ENCODE measurements around the gene NPAS2.

NPAS2 gene

DNA sequence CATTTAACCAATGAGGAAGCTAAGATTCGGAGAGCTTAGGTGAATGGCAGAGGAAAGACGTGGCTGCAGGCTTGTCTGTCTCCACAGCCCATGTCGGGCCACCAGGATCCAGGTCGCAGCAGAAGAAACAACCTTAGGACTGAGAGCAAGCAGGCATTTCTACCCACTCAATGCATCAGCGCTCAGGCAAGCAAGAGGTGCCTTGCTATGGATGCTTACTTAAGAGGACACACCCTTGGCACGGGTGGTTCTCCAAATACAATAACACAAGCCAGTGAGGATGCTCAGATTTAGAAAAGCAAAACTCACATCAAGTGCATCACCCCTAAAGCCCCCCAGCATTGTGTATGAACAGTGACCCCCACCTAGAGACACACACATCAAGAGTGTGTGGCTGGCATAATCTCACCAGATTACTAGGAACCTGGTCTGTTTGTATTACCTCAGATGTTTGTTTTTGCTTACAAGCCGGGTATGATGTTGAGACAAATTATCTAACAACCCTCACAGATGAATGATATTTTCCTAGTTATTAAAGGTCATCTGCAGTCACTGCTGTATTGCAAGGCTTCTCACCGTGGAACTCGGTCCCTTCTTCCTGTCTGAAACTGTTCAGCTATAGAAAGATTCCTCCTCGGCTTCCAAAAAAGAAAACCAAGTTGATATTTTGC is 34.2 kb upstream of the NPAS2 start:
- no peak overlapping the region for H3K27ac ChIP-seq (ENCODE audit: low read length)
- H2AFZ ChIP-seq (ENCODE audit: low read depth, low read length) = no peak overlapping the region
- H3K36me3 ChIP-seq (replicated peaks; ENCODE audit: low read depth, low read length) = no peaks in the 10 kb centered on the region
- no peaks in the 10 kb centered on the region for H3K79me2 ChIP-seq (ENCODE audit: low read length)
- H3K4me2 ChIP-seq (ENCODE audit: low read length) = no peak overlapping the region
- no peaks in the 10 kb centered on the region for H3K27me3 ChIP-seq (ENCODE audit: low read depth, low read length)
- H3K9ac ChIP-seq (ENCODE audit: low read length) = no peak overlapping the region
- no peak overlapping the region for H3K4me3 ChIP-seq (ENCODE audit: low read length)
- TF ChIP-seq, protein P1, sequence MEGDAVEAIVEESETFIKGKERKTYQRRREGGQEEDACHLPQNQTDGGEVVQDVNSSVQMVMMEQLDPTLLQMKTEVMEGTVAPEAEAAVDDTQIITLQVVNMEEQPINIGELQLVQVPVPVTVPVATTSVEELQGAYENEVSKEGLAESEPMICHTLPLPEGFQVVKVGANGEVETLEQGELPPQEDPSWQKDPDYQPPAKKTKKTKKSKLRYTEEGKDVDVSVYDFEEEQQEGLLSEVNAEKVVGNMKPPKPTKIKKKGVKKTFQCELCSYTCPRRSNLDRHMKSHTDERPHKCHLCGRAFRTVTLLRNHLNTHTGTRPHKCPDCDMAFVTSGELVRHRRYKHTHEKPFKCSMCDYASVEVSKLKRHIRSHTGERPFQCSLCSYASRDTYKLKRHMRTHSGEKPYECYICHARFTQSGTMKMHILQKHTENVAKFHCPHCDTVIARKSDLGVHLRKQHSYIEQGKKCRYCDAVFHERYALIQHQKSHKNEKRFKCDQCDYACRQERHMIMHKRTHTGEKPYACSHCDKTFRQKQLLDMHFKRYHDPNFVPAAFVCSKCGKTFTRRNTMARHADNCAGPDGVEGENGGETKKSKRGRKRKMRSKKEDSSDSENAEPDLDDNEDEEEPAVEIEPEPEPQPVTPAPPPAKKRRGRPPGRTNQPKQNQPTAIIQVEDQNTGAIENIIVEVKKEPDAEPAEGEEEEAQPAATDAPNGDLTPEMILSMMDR (IDR thresholded peaks at IDR 0.05; ENCODE audit: low read depth, low read length) = no peak
- TF ChIP-seq EZH2phosphoT487 (IDR thresholded peaks at IDR 0.05; ENCODE audit: low read depth) = no peak
- no peaks in the 10 kb centered on the region for H4K20me1 ChIP-seq (ENCODE audit: insufficient read depth, low read length)
- no peaks in the 10 kb centered on the region for H3K4me1 ChIP-seq (ENCODE audit: low read length)
- no peaks in the 10 kb centered on the region for H3K9me3 ChIP-seq (ENCODE audit: insufficient read depth, low read length)

GRCh38 chr2:100786297-100786658 is 33.7 kb upstream of the NPAS2 start:
- no peaks in the 10 kb centered on the region for H3K36me3 ChIP-seq (replicated peaks; ENCODE audit: low read depth, low read length)
- no peak overlapping the region for H3K27ac ChIP-seq (ENCODE audit: low read length)
- H4K20me1 ChIP-seq (ENCODE audit: insufficient read depth, low read length) = no peaks in the 10 kb centered on the region
- H3K4me3 ChIP-seq (ENCODE audit: low read length) = no peak overlapping the region
- no peak overlapping the region for H3K4me2 ChIP-seq (ENCODE audit: low read length)
- H3K9me3 ChIP-seq (ENCODE audit: insufficient read depth, low read length) = no peaks in the 10 kb centered on the region
- no peak for TF ChIP-seq EZH2phosphoT487 (IDR thresholded peaks at IDR 0.05; ENCODE audit: low read depth)
- TF ChIP-seq, protein P1 (IDR thresholded peaks at IDR 0.05; ENCODE audit: low read depth, low read length) = no peak
- H3K27me3 ChIP-seq (ENCODE audit: low read depth, low read length) = no peaks in the 10 kb centered on the region
- no peak overlapping the region for H3K9ac ChIP-seq (ENCODE audit: low read length)
- H3K4me1 ChIP-seq (ENCODE audit: low read length) = no peaks in the 10 kb centered on the region
- no peaks in the 10 kb centered on the region for H3K79me2 ChIP-seq (ENCODE audit: low read length)
- H2AFZ ChIP-seq (ENCODE audit: low read depth, low read length) = no peak overlapping the region

DNA sequence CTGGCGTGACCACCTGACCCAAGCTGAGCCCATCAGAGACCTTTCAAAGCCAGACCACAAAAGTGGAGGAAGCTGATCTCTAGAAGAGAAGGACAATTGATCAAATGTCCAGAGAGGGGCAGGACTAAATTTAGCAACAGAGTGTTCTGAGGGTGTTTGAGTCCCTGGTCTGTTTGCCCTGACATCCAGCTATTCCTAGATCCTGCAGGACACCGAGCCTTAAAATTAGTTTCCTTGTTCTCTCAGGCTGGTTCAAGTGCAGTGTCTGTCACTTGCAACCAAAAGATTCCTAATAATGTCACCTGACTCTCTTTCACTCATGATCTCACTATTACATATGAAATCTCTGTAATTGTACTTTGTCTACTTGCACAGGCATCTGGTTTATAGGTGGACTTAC is 33.0 kb upstream of the NPAS2 start:
- no peaks in the 10 kb centered on the region for H4K20me1 ChIP-seq (ENCODE audit: insufficient read depth, low read length)
- H3K9ac ChIP-seq (ENCODE audit: low read length) = no peak overlapping the region
- no peaks in the 10 kb centered on the region for H3K27me3 ChIP-seq (ENCODE audit: low read depth, low read length)
- no peaks in the 10 kb centered on the region for H3K9me3 ChIP-seq (ENCODE audit: insufficient read depth, low read length)
- no peaks in the 10 kb centered on the region for H3K4me1 ChIP-seq (ENCODE audit: low read length)
- no peaks in the 10 kb centered on the region for H3K79me2 ChIP-seq (ENCODE audit: low read length)
- no peak for TF ChIP-seq EZH2phosphoT487 (IDR thresholded peaks at IDR 0.05; ENCODE audit: low read depth)
- TF ChIP-seq, protein P1 (IDR thresholded peaks at IDR 0.05; ENCODE audit: low read depth, low read length) = no peak
- H3K4me3 ChIP-seq (ENCODE audit: low read length) = no peak overlapping the region
- no peak overlapping the region for H3K4me2 ChIP-seq (ENCODE audit: low read length)
- no peak overlapping the region for H2AFZ ChIP-seq (ENCODE audit: low read depth, low read length)
- no peaks in the 10 kb centered on the region for H3K36me3 ChIP-seq (replicated peaks; ENCODE audit: low read depth, low read length)
- no peak overlapping the region for H3K27ac ChIP-seq (ENCODE audit: low read length)

DNA sequence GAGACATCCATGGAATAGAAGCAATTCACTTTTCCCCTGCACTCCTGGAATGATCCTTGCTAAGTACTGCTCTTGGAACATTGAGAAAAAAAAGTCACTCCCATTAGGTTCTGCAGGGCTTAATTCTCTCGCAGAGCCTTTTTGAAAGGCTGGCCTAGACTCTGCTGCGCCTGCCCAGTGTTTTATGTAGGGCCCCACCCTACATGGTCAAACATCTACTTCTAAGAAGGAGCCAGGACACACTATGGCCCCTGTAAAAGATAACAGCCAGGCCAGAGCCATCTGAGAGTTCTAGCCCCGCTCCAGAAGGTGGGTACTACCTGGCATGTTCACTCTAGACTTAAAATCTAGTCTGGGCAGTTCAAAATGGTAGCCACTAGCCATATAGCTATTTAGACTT is 30.6 kb upstream of the NPAS2 start:
- H3K9ac ChIP-seq (ENCODE audit: low read length) = no peak overlapping the region
- no peaks in the 10 kb centered on the region for H3K36me3 ChIP-seq (replicated peaks; ENCODE audit: low read depth, low read length)
- H2AFZ ChIP-seq (ENCODE audit: low read depth, low read length) = no peak overlapping the region
- H3K4me1 ChIP-seq (ENCODE audit: low read length) = no peaks in the 10 kb centered on the region
- H3K27me3 ChIP-seq (ENCODE audit: low read depth, low read length) = no peaks in the 10 kb centered on the region
- no peak overlapping the region for H3K27ac ChIP-seq (ENCODE audit: low read length)
- TF ChIP-seq EZH2phosphoT487 (IDR thresholded peaks at IDR 0.05; ENCODE audit: low read depth) = no peak
- TF ChIP-seq, protein P1 (IDR thresholded peaks at IDR 0.05; ENCODE audit: low read depth, low read length) = no peak
- H3K79me2 ChIP-seq (ENCODE audit: low read length) = no peaks in the 10 kb centered on the region
- no peaks in the 10 kb centered on the region for H3K9me3 ChIP-seq (ENCODE audit: insufficient read depth, low read length)
- H3K4me3 ChIP-seq (ENCODE audit: low read length) = no peak overlapping the region
- H3K4me2 ChIP-seq (ENCODE audit: low read length) = no peak overlapping the region
- no peaks in the 10 kb centered on the region for H4K20me1 ChIP-seq (ENCODE audit: insufficient read depth, low read length)
